ENCODE results near the gene IGSF6.

Gene IGSF6

GRCh38 chr16:21593530-21594289 is 58.7 kb downstream of the IGSF6 start:
- DNase-seq (no peak), ATAC-seq (replicated peaks) (no peak)
- Mint-ChIP-seq H3K27me3 (no peaks in the 10 kb centered on the region), H3K27ac (peak overlapping the region; percentile 9), H3K9me3 (no peaks in the 10 kb centered on the region), H3K36me3 (no peaks in the 10 kb centered on the region), H3K4me3 (no peak overlapping the region), H3K4me1 (peaks cover 16 to 27% of the 10 kb centered on the region in 2 donors)

DNA sequence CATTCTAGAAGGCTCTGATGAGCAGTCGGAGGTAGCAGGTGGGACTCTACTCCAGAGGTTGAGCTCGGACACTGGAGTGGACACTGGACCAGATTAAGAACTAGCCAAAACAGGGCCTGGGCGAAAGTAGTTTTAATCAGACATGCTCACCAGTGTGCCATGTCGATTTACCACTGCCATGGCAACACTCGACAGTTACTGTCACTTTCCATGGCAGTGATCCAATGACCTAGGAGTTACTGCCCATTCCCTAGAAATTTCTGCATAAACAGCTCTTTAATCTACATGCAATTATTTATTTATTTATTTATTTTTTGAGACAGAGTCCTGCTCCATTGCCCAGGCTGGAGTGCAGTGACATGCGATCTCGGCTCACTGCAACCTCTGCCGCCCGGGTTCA is 60.2 kb downstream of the IGSF6 start:
- Mint-ChIP-seq H3K27me3 (no peaks in the 10 kb centered on the region), H3K27ac (no peak overlapping the region), H3K4me1 (peaks cover 11 to 24% of the 10 kb centered on the region in 2 donors), H3K9me3 (no peaks in the 10 kb centered on the region), H3K36me3 (no peaks in the 10 kb centered on the region), H3K4me3 (no peak overlapping the region)
- ATAC-seq (replicated peaks): no peak
- no peak for DNase-seq

DNA sequence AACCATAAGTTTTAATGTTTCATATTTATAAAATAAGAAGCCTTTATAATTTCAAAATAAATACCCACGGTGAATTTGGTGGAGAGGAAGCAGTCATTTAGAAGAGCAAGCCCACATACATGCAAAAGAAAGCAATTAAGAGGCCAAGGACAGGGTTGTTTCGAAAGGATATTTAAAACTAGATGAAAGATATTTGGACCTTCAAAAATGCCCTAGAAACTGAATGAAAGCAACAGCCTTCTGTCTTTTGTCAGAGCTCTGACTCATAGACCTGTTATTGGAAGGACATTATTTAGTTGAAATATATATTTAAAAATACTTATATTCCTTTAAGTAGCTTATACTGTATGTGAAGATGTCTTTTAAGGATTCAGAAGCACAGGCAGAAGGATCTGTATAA is 61.6 kb downstream of the IGSF6 start:
- Mint-ChIP-seq H3K36me3 (no peaks in the 10 kb centered on the region), H3K4me1 (peaks cover 11 to 24% of the 10 kb centered on the region in 2 donors), H3K27me3 (no peaks in the 10 kb centered on the region), H3K4me3 (no peak overlapping the region), H3K9me3 (no peaks in the 10 kb centered on the region), H3K27ac (no peak overlapping the region)
- no peak for DNase-seq
- ATAC-seq (replicated peaks): no peak

DNA sequence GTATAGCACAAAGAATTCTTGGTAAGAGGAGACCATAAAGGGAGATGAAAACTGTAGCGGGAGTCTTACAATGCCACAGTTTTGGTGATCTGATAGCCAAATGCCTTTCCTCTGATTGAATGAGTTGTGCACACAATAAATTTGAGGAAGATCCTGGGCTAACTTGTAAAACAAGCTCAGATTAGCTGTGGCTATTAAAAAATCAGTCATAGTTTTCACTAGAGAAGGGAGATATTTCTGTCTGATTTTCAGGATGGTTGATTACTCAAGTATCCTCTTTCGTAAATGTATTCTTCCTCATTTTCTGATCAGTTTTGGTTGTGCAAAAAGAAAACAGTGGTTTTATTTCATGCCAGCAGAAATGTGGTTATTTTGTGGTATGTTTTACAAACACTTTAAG is 62.1 kb downstream of the IGSF6 start:
- peak; percentile 33 for ATAC-seq (replicated peaks)
- H3K9me3 Mint-ChIP-seq: no peaks in the 10 kb centered on the region
- no peak overlapping the region for H3K4me3 Mint-ChIP-seq
- H3K27ac Mint-ChIP-seq: no peak overlapping the region
- no peak for DNase-seq
- H3K4me1 Mint-ChIP-seq: peaks cover 11 to 24% of the 10 kb centered on the region in 2 donors
- H3K36me3 Mint-ChIP-seq: no peaks in the 10 kb centered on the region
- H3K27me3 Mint-ChIP-seq: no peaks in the 10 kb centered on the region

DNA sequence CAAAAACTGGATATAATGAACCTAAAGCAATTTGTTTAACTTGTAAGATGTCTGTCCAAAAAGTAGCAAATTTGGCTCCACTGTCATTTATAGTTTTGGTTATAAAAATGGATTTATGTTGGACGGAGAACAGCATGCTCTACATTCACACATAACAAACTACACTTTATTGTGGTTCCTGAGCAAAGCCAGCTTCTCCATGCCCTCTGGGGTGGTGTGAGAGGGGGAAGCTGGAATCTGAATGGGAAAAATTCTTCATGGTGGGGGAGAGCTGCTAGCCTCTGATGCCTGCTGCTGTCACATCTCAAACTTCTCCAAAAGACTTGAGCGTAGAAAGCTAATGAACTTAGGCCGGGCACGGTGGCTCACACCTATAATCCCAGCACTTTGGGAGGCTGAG is 62.9 kb downstream of the IGSF6 start:
- peaks cover 11 to 28% of the 10 kb centered on the region in 2 donors for H3K4me1 Mint-ChIP-seq
- DNase-seq (no peak), ATAC-seq (replicated peaks) (no peak)
- no peaks in the 10 kb centered on the region for H3K9me3 Mint-ChIP-seq
- H3K27ac Mint-ChIP-seq: no peak overlapping the region
- H3K36me3 Mint-ChIP-seq: no peaks in the 10 kb centered on the region
- H3K27me3 Mint-ChIP-seq: no peaks in the 10 kb centered on the region
- H3K4me3 Mint-ChIP-seq: no peak overlapping the region
